B cell (primary cell): ENCODE results near the gene LRATD1. TPM values are rescaled to one million over a fixed set of nuclear protein-coding genes. Genes with fewer than 3 reads are reported as not detected.

ENCODE experiments used
- ATAC-seq: fragments of 200-7000 bp; cut with Tn5 transposase; one replicate; pipeline ENCODE4 v1.10.0; 2021; ENCODE audit warnings: low read depth, mild to moderate bottlenecking, moderate number of reproducible peaks, moderate library complexity
- CTCF ChIA-PET: fragments of 350-600 bp; sonication (Branson Sonifier 250); formaldehyde crosslinking; loops from one replicate; lab custom pipeline; 2021; ENCODE audit warnings: antibody characterized with exemption, inconsistent platforms; lab: Charles Lee
- POLR2A ChIA-PET: fragments of 350-600 bp; sonication (Branson Sonifier 250); formaldehyde crosslinking; loops from one replicate; lab custom pipeline; 2021; ENCODE audit warnings: antibody characterized with exemption; lab: Charles Lee
- DNase-seq: peaks from one replicate; pipeline ENCODE4 v3.0.0; 2013
- H2AFZ ChIP-seq: 2 replicates; pipeline ENCODE4 v1.6.1; 2012; ENCODE audit warnings: mild to moderate bottlenecking, low read depth, low read length; ENCODE audit not compliant: insufficient read depth, poor library complexity, severe bottlenecking
- H3K27ac ChIP-seq, 2 donors: 1 replicate in 1 of 2; 2 replicates in 1 of 2; pipeline ENCODE4 v1.5.1; 2012 to 2013; ENCODE audit warnings: low read length in 2 of 2, mild to moderate bottlenecking in 2 of 2, moderate library complexity in 1 of 2
- H3K27me3 ChIP-seq, 4 experiments: fragments of 200-600 bp in 1 of 4; sonication (generic) in 1 of 4; replicated peaks in 1 of 4; 1 replicate in 2 of 4; 2 replicates in 2 of 4; pipeline versions ENCODE4 v1.6.1 to v1.7.0; 2013 to 2016; ENCODE audit warnings: low read length in 3 of 4, mild to moderate bottlenecking in 2 of 4, mixed read lengths in 1 of 4, moderate library complexity in 1 of 4; ENCODE audit not compliant: insufficient read depth in 4 of 4, control insufficient read depth in 3 of 4; ENCODE audit errors: control extremely low read depth in 1 of 4
- H3K36me3 ChIP-seq, 2 experiments: replicated peaks in 1 of 2; 1 replicate in 1 of 2; 2 replicates in 1 of 2; pipeline versions ENCODE4 v1.6.1 to v1.7.1; 2013; ENCODE audit warnings: low read length in 1 of 2; ENCODE audit not compliant: insufficient read depth in 2 of 2, control insufficient read depth in 1 of 2; ENCODE audit errors: control extremely low read depth in 1 of 2, extremely low read depth in 1 of 2
- H3K4me1 ChIP-seq, 2 donors: fragments of 200-600 bp in 1 of 2; sonication (generic) in 1 of 2; 1 replicate in 1 of 2; 2 replicates in 1 of 2; pipeline versions ENCODE4 v1.5.1 to v1.6.1; 2013 to 2017; ENCODE audit warnings: low read length in 2 of 2; ENCODE audit not compliant: control insufficient read depth in 2 of 2, insufficient read depth in 2 of 2
- H3K4me2 ChIP-seq: replicated peaks from 2 replicates; pipeline ENCODE3; 2012; ENCODE audit warnings: mild to moderate bottlenecking, low read depth, low read length; ENCODE audit not compliant: poor library complexity, severe bottlenecking
- H3K4me3 ChIP-seq, 5 experiments: fragments of 200-600 bp in 1 of 5; sonication (generic) in 1 of 5; 1 replicate in 3 of 5; 2 replicates in 2 of 5; pipeline versions ENCODE4 v1.5.1 to v1.7.0; 2011 to 2016; ENCODE audit warnings: low read length in 4 of 5, mild to moderate bottlenecking in 4 of 5, low read depth in 2 of 5, control low read depth in 1 of 5, moderate library complexity in 1 of 5; ENCODE audit not compliant: insufficient read depth in 1 of 5; ENCODE audit errors: control extremely low read depth in 1 of 5, extremely low read depth in 1 of 5
- H3K79me2 ChIP-seq: fragments of 200-600 bp; sonication (generic); one replicate; pipeline ENCODE4 v1.6.0; 2016; ENCODE audit warnings: low read length; ENCODE audit not compliant: control insufficient read depth, insufficient read depth
- H3K9ac ChIP-seq: fragments of 200-600 bp; sonication (generic); 2 replicates; pipeline ENCODE4 v1.6.1; 2017; ENCODE audit warnings: mild to moderate bottlenecking, low read length, moderate library complexity
- H3K9me3 ChIP-seq, 3 donors: one replicate each; pipeline versions ENCODE4 v1.6.1 to v1.7.1; 2013; ENCODE audit warnings: low read length in 2 of 3; ENCODE audit not compliant: control insufficient read depth in 2 of 3, insufficient read depth in 1 of 3; ENCODE audit errors: control extremely low read depth in 1 of 3
- H4K20me1 ChIP-seq: 2 replicates; pipeline ENCODE4 v1.6.0; 2012; ENCODE audit warnings: mild to moderate bottlenecking, low read length; ENCODE audit not compliant: insufficient read depth, control insufficient read depth, poor library complexity, severe bottlenecking
- H3K27ac Mint-ChIP-seq: one replicate; pipeline ENCODE4 v1.8.0; 2021; ENCODE audit warnings: mixed read lengths
- H3K27me3 Mint-ChIP-seq: one replicate; pipeline ENCODE4 v1.8.0; 2021; ENCODE audit warnings: mixed read lengths
- H3K4me1 Mint-ChIP-seq: one replicate; pipeline ENCODE4 v1.8.0; 2021; ENCODE audit warnings: mixed read lengths
- H3K4me3 Mint-ChIP-seq: one replicate; pipeline ENCODE4 v1.8.0; 2021; ENCODE audit warnings: mixed read lengths
- H3K9me3 Mint-ChIP-seq: one replicate; pipeline ENCODE4 v1.8.0; 2022; ENCODE audit warnings: mixed read lengths; ENCODE audit not compliant: insufficient read depth
- CTCF ChIP-seq: fragments of 200-600 bp; IDR thresholded peaks from one replicate; pipeline ENCODE4 v1.8.0; 2022; ENCODE audit warnings: antibody characterized with exemption, mild to moderate bottlenecking
- EZH2 ChIP-seq: IDR thresholded peaks from 2 replicates; pipeline ENCODE4 v1.6.1; 2012; ENCODE audit warnings: borderline replicate concordance, low read depth, mild to moderate bottlenecking, moderate library complexity, low read length; ENCODE audit not compliant: insufficient read depth, poor library complexity, severe bottlenecking
- WGBS: methylation state at CpG from one replicate; pipeline ENCODE4 v1.1.5; 2013; ENCODE audit warnings: missing lambda C conversion rate; ENCODE audit not compliant: insufficient coverage; 5-methylcytosine and 5-hydroxymethylcytosine counted together
- intact Hi-C: fragments of 100-400 bp; cut with micrococcal nuclease; formaldehyde crosslinking; loops from one replicate; pipeline ENCODE4 v1.10.0; 2022
- polyA plus RNA-seq: library from polyadenylated mRNA; depleted of rRNA; stranded (reverse); fragments of >200 nt; gene quantifications from 2 replicates; pipeline ENCODE4 v1.2.3, GENCODE V29; 2012
- total RNA-seq, 2 donors: library from RNA; stranded (reverse); fragments of 120-200 nt in 1 of 2; gene quantifications; 1 replicate in 1 of 2; 2 replicates in 1 of 2; pipeline versions ENCODE4 v1.2.3 to v1.2.4, GENCODE V29; 2013 to 2022

Gene LRATD1
- total and polyA plus RNA-seq, 2 donors (not counting 1 experiment from before 2014, with no cell fraction given): not detected

GRCh38 chr2:14641116-14641515 lies 8.6 kb downstream of the LRATD1 start:
- Mint-ChIP-seq H3K9me3 (no peaks in the 10 kb centered on the region), H3K27me3 (peaks cover 9% of the 10 kb centered on the region), H3K4me1 (no peaks in the 10 kb centered on the region), H3K4me3 (no peak overlapping the region), H3K27ac (no peak overlapping the region)
- Histone ChIP-seq H4K20me1 (no peaks in the 10 kb centered on the region), H3K36me3 (no peaks in the 10 kb centered on the region), H2AFZ (no peak overlapping the region), H3K9me3 (no peaks in the 10 kb centered on the region), H3K4me3 (no peak overlapping the region), H3K79me2 (no peaks in the 10 kb centered on the region), H3K27ac (no peak overlapping the region), H3K9ac (no peak overlapping the region), H3K4me1 (no peaks in the 10 kb centered on the region), H3K4me2 (no peak overlapping the region), H3K27me3 (peaks cover 0 to 12% (median 2%) of the 10 kb centered on the region in 4 experiments)
- intact Hi-C loops: no loop called here
- ATAC-seq (no peak), DNase-seq (no peak)
- WGBS: 86% methylated on average over 1 of the region's 4 CpGs
- no peak for TF ChIP-seq CTCF
- TF ChIP-seq EZH2: no peak
- POLR2A ChIA-PET: no interaction called here
- CTCF ChIA-PET: no interaction called here

- Histone ChIP-seq H3K9me3 (no peaks in the 10 kb centered on the region), H3K9ac (no peak overlapping the region), H3K4me1 (no peaks in the 10 kb centered on the region), H3K27me3 (no peaks in the 10 kb centered on the region), H3K4me2 (no peak overlapping the region), H3K4me3 (no peak overlapping the region), H3K79me2 (no peaks in the 10 kb centered on the region), H2AFZ (no peak overlapping the region), H3K27ac (no peak overlapping the region), H3K36me3 (no peaks in the 10 kb centered on the region), H4K20me1 (no peaks in the 10 kb centered on the region)
- Mint-ChIP-seq H3K4me3 (no peak overlapping the region), H3K27me3 (no peaks in the 10 kb centered on the region), H3K9me3 (no peaks in the 10 kb centered on the region), H3K4me1 (no peaks in the 10 kb centered on the region), H3K27ac (no peak overlapping the region)
- intact Hi-C loops: no loop called here
- WGBS: 80% methylated on average over 1 of the region's 4 CpGs
- no peak for ATAC-seq
- DNase-seq: no peak
- POLR2A ChIA-PET: no interaction called here
- CTCF ChIA-PET: interaction anchor here (1.1 kb wide), 1 partner anchor 18 kb away, joined by 3 read pairs; no protein-coding TSS in a partner anchor
- TF ChIP-seq EZH2: no peak
- TF ChIP-seq CTCF: no peak
These were observed 10.0 kb downstream of the LRATD1 start for GRCh38 chr2:14642499-14642898.
